ENCODE results near the gene SERPINA4.

DNA sequence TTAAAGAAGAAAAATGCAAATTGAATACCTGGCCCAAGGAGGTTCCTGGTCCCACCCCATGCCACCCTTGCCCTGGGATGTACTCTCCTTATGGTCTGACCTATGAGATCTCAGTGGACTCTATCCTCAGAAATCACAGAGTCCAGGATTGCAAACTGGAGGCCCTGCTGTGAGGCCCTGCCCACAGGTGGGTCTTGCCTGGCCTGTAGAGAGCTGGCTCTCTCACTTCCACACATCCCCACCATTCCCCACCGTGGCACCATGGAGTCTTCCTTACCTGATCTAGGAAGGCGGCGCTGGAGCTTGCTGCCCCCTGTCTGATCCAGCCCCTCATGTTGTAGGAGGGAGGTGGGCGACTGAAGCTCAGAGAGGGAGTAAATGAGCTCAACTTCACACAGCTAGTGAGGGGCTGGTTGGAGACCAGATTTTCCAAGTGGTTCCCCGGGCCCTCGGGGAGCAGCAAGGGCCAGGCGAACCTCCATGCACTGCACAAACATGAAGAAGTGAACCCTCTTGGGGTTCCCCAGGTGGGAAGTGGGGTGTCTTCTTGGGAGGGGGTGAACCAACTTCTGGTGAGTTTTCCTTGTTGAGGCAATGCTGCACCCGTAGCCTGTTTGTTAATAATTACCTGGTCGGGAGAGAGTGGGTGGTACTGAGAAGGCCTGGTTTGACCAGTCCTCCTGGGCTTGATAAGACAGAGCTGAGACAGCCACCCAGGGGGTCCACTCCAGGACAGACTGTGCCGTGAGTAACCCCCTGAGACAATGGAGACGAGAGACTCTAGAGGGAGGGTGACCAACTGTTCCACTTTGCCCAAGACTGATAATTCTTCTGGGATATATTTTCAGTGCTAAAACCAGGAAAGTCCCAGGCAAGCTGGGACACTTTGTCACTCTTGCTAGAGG, at the start of gene SERPINA4:
- TF ChIP-seq, protein P1, sequence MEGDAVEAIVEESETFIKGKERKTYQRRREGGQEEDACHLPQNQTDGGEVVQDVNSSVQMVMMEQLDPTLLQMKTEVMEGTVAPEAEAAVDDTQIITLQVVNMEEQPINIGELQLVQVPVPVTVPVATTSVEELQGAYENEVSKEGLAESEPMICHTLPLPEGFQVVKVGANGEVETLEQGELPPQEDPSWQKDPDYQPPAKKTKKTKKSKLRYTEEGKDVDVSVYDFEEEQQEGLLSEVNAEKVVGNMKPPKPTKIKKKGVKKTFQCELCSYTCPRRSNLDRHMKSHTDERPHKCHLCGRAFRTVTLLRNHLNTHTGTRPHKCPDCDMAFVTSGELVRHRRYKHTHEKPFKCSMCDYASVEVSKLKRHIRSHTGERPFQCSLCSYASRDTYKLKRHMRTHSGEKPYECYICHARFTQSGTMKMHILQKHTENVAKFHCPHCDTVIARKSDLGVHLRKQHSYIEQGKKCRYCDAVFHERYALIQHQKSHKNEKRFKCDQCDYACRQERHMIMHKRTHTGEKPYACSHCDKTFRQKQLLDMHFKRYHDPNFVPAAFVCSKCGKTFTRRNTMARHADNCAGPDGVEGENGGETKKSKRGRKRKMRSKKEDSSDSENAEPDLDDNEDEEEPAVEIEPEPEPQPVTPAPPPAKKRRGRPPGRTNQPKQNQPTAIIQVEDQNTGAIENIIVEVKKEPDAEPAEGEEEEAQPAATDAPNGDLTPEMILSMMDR (IDR thresholded peaks at IDR 0.05; ENCODE audit: extremely low read depth in 1 of 2, insufficient read depth in 1 of 2, low read depth in 1 of 2, low read length in 2 of 2), result no peak
- TF ChIP-seq POLR2A (IDR thresholded peaks at IDR 0.05; ENCODE audit: low read depth, low read length) (no peak), JUN (IDR thresholded peaks at IDR 0.05; ENCODE audit: borderline replicate concordance, insufficient read depth, insufficient read length, low read depth) (no peak), EZH2 (IDR thresholded peaks at IDR 0.05; ENCODE audit: borderline replicate concordance, low read depth, low read length, severe bottlenecking) (no peak), POLR2AphosphoS5 (IDR thresholded peaks at IDR 0.05; ENCODE audit: insufficient read depth, low read depth, low read length) (no peak)

All from endothelial cell of umbilical vein (primary cell).